HG03108 (cell line): ENCODE results near the gene SCLY.

Experiments
- ATAC-seq: cut with Tn5 transposase; IDR thresholded peaks from one replicate; pipeline ENCODE4 v1.9.1; 2021; ENCODE audit warnings: moderate library complexity; ENCODE audit not compliant: unreplicated experiment

The SCLY gene

DNA sequence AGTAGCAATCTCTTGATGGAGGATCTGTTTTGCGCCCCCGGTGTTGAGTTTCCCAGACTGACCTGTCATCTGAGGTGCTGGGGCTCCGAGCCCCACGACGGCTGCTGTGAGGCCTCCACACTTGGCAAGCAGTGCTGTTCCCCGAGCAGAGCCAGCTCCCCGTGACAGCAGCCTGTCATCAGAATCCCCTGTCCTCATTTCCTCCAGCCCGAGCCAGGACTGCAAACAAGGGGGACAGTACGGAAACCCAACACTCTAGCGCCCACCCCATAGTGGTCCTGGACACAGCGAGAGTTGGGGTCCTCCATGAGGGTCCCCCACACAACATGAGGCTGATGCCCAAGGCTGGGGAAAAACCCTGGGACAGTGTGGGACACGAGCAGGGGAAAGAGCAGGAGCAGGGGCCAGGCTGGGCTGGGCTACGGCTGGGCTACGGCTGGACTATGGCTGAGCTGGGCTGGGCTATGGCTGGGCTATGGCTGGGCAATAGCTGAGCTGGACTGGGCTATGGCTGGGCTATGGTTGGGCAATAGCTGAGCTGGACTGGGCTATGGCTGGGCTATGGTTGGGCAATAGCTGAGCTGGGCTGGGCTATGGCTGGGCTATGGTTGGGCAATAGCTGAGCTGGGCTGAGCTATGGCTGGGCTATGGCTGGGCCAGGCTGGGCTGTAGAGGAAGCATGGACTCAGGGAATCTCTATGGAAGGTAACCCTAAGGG lies 76.2 kb downstream of the SCLY start:
- ATAC-seq = no peak

DNA sequence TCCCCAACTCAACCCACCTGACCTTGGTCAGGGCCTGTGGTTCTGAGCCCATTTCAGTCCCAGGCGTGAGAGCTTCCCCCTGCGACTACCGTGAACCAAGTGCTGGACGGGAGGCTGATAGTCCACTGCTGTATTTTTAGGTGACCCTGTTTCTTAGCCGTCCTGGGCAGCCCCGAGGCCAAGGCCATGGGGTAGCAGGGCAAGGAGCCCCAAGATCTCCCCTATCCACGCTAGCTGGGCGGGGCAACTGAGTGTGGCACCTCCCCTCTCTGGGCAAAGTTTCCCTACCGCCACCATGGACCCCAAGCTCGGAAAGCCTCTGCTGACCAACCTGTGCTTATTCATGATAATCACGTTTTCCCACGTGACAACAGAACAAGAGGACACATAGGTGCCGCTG lies 77.1 kb downstream of the SCLY start:
- no peak for ATAC-seq

DNA sequence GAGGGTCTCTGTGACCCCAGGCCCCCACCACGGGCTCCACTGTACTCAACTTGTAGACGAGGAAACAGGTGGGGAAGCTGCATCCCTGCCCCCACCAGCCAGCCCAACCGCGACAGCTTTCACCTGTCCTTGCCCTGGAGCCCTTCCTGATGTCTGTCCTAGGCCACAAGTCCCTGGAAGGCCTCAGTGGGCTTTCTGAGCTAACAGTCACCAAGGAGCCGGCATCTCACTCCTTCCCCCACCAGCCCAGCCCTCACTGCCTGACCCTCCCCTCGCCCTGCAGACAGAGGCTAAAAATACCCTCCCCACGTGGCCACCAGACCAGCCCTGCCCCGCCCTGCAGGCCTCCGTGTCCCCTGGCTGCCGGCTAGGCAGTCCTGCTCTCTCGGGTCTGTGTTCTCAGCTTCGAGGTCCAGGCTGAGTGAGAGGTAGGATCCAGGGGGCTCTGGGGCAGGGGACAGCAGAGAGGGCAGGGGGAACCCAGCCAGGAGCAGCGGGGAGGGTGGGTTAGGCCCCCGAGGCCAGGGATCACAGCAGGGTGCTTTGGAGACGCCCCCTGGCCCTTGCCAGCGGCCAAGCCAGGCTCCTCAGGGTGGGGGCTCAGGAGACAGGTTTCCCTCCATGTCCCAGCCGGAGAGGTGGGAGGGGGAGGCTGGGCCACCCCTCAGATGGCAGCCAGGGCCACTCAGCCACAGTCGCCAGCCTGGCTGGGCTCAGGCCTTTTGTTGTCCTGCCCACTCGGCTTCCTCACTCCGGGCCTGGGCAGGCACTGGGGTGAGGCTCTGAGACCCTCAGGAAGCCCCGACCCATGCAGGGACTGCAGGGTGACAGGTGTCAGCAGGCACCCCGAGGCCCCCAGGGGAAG lies 77.8 kb downstream of the SCLY start, which contains the start of gene KLHL30:
KLHL30 (plus strand) TSS at position 338 of the 865 bp plus-strand sequence. CDS start 2,087 bp downstream, outside the sequence.
- ATAC-seq = no peak

DNA sequence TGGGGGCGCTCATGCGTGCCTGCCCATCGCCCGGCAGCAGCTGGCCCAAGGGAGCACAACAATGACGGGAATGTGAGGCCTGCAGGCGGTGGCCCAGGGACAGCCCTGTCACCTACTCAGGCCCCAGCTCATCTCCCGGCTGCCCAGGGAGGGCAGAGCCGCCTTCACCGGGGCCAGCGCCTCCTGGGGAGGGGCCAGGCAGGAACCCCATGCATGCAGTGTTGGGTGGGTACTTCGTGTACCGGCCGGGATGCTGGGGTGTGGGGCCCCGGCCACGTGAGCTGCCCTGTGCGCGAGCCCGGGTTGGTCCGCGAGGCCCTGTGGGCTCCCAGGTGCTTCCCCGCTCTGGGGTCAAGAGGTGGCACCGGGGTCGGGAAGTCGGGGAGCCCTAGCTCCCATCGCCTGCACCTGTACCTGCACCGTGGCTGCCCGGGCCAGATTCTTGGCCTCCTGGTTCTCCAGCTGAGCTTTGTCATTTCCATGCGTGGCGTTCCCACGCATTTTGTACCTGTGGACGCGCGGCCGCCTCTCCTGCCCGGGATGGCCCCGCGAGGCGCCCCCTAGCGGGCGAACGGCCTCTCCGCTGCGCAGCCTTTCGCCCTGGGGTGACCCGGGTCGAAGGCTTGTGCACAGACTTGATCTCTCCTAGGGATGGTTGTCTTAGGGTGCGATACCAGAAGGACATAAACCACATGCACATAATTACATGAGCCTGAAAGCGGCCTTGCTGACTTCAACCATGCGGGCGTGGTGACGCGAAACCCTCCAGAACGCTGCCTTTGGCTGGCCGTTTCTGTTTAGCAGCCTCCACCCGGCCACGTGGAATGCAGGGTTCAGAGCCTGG lies 78.6 kb downstream of the SCLY start:
- ATAC-seq = no peak

DNA sequence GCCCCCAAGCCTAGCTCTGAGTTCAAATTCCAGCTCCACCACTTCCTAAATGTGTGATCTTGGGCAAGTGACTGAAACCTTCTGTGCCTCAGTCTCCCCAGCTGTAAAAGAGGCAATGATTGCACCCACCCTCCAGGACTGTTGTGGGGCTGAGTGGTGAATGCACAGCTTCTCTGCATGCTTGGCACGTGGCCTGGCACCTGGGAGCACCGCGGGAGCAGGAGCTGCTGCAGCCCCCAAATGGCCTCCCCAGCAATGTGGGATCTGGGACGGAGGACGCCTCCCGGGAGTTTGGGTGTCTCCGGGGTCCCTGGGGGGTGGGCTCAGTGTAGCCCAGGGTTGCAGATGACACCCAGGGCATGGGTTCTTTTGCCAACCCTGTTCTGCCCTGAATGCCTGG lies 79.2 kb downstream of the SCLY start:
- no peak for ATAC-seq

DNA sequence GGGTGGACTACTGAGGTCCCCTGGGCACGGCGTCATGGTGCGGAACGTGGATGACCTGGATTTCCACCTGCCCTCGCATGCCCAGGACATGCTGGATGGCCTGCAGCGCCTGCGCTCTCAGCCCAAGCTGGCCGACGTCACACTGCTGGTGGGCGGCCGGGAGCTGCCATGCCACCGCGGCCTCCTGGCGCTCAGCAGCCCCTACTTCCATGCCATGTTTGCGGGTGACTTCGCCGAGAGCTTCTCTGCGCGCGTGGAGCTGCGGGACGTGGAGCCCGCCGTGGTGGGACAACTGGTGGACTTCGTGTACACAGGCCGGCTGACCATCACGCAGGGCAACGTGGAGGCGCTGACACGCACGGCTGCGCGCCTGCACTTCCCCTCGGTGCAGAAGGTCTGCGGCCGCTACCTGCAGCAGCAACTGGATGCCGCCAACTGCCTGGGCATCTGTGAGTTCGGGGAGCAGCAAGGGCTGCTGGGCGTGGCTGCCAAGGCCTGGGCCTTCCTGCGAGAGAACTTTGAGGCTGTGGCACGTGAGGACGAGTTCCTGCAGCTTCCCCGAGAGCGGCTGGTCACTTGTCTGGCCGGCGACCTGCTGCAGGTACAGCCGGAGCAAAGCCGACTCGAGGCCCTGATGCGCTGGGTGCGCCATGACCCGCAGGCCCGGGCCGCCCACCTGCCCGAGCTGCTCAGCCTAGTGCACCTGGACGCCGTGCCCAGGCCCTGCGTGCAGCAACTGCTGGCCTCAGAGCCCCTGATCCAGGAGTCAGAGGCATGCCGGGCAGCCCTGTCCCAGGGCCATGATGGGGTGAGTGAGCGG lies 80.1 kb downstream of the SCLY start:
- ATAC-seq = no peak

DNA sequence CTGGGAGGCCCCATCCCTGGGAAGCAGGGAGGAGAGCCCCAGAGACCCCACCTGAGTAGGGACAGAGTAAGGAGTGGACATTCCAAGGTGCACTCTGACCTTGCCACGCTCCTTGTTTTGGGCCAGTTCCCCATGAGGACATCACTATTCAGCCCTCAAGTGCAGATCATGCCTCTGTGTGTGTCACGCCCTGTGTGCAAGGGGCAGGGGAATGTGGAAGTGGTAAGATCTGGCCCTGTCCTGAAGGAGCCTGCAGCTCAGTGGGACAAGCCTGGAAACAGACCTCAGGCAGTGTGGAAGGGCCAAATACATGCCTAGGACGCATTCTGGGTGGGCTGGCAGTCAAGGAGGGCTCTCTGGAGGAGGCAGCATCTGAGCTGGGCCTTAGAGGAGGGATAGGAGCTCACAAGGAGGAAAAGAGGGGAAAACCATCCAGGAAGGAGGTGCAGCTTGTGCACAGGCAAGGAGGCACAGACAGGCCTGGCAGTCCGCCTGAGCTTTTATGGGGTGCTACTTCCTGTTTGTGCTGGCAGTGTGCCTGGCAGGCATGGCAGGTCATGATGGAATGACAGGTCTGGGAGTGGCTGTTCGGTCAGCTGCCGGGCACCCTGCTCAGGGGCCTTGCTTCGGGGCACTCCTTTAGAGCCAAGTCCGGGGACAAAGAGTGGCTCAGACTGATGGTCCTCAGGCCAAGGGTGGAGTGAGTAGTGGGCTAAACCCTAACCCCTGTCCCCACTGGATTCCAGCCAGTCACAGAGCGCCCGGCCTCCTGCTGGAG lies 80.9 kb downstream of the SCLY start:
- ATAC-seq = no peak

DNA sequence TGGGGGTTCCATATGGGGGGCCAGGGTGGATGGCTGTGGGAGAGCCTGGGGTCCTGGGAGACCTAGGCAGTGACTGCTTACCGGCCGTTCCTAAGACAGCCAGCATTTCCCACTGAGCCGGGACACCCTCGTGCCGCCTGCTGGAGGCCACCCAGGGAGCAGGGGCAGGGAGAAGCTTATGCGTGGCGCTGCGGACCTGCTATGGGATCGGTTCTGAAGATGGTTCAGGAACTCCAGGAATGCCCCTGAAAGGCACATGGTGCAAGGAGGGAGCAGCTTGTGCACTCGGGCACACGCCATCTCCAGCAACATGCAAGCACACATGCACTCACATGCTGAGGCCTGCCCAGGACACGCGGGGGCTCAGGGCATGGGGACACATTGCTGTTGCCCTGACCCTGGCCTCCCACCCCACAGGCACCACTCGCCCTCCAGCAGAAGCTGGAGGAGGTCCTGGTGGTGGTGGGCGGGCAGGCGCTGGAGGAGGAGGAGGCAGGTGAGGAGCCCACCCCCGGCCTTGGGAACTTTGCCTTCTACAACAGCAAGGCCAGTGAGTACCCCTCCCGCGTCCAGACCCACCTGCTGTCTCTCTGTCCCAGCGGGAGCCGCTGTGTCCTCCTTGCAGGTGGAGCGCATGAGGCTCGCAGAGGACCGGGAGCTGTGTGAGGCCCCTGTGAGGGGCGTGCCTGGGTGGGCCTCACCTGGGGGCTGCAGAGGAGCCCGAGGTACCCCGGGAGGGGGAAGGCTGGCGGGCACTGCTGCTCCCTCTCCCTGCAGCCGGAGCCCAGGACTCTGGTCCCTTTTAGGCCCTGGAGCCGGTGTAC lies 81.8 kb downstream of the SCLY start:
- no peak for ATAC-seq

DNA sequence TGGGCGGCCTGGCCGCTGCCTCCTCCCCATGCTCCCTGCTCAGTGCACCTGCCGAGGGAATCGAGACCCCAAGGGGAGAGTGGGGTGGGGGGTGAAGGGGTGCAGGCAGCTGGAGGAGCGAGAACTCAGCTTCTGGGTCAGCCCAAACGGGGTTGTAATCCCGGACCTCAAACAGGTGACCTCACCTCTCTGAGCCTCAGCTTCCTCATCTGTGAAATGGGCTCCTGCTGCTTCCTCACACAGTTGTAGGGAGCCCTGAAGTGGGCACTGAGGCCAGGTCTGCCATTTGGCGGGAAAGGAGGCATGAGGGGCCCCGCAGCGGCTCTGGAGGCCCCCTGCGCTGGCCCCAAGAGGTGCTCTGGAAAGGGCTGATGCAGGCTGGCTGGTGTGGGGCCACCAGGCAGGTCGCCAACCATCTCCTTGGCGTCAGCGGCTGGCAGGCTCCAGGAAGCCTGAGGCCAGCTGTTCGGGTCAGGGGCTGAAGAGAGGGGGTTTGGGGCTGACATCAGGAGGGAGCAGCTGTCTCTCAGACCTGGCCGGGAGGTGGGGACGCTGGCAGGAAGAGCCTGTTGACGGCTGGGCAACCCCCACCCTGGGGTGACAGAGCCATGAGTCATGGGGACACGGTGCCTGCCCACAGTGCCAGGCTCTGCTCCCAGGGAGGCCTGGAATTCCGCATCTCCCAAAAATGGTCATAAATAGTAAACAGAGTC lies 82.6 kb downstream of the SCLY start:
- ATAC-seq = no peak

DNA sequence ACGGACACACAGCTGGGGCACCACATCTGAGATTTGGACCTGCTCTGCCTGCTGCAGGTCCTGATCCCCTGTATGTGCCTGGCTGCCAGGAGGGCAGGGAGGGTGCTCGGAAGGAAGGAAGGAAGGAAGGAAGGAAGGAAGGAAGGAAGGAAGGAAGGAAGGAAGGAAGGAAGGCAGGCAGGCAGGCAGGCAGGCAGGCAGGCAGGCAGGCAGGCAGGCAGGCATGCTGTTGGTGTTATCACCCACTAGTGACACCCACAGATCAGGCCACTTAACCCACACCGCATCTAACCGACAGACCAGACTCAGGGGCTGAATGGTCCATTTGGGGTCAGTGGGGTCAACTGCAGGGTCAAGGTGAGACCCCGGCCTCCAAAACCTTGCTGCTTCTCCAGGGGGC lies 83.5 kb downstream of the SCLY start:
- no peak for ATAC-seq

DNA sequence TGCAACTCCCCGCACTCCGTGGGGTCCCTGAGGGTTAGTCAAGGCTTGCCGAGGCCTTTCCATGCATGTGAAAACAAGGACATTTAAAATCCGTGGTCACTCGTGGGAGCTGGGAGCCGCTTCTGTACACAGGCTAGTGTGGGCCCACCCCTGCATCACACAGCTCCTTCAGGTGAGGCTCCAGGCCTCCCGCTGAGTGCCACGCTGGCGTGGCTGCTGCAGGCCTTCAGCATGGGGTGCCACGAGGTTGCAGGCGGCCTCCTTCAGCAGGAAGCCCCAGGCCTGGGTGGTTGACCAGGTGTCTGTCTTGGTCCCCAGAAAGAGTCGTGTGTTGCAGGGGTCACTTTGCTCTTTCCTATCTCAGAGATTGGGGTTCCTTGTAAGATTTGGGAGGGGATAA lies 84.2 kb downstream of the SCLY start:
- no peak for ATAC-seq

DNA sequence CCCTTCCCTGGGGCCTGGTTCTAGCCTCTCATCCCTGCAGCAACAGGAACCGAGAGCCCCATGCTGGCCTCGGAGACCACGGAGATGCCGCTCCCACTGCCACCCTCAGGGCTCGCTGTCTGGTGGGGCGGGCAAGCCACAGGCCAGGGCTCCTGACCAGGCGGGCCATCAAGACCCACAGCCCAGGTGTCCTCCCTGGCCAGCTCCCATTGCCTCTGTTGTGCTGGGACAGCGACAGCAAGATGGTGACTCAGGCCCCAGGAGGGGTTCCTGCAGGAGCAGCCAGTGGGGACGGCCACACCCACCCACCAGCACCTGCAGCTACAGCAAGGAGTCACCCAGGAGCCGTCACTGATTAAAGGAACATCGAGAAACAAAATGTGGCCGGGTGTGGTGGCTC lies 85.0 kb downstream of the SCLY start:
- no peak for ATAC-seq

DNA sequence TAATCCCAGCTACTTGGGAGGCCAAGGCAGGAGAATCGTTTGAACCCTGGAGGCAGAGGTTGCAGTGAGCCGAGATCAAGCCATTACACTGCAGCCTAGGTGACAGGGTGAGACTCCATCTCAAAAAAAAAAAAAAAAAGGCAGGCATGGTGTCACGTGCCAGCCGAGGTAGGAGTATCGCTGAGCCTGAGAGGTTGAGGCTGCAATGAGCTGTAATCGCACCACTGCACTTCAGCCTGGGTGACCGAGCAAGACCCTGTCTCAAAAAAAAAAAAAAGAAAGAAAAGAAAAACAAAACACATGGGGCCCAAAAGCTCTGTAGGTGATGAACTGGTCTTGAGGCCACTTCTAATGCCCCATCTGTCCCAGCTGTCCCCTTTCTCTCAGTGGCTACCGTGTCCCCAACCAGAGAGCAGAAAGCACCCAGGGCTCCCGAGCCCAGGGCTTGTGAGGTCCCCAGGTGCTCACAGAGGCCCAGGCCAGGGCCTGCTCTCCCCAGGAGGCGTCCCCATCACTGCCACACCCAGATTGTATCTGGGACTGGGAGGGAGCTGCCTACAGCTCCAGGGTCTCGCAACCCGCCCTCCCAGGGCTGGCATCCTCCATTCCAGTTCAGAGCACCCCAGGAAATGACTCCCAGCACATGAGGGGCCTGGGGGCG lies 86.2 kb downstream of the SCLY start:
- no peak for ATAC-seq

DNA sequence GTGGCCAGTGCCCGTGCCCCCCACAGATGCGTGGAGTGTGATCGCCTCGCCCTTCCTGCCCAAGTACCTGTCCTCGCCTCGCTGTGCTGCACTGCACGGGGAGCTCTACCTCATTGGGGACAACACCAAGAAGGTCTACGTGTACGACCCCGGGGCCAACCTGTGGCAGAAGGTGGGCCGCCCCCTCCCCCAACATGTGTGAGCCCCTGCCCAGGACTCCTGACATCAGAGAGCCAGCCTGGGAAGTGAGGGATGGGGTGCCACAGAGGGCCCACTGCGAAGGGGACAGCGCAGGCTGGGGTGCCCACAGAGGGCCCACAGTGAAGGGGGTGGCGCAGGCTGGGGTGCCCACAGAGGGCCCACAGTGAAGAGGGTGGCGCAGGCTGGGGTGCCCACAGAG lies 88.2 kb downstream of the SCLY start:
- no peak for ATAC-seq
